PFSK-1 (cell line): ENCODE results near the gene IL1RAPL2.

Source experiments
- FOXP2 ChIP-seq: optimal IDR thresholded peaks from 2 replicates; pipeline ENCODE3; 2011; ENCODE audit warnings: borderline replicate concordance, control low read depth, inconsistent platforms; ENCODE audit not compliant: insufficient read depth; ENCODE audit errors: extremely low read length, extremely low read depth
- POLR2AphosphoS5 ChIP-seq: IDR thresholded peaks from 2 replicates; pipeline ENCODE4 v1.6.1; 2012; ENCODE audit warnings: low read depth, mild to moderate bottlenecking, control low read depth, low read length, moderate library complexity
- SIN3A ChIP-seq: IDR thresholded peaks from 2 replicates; pipeline ENCODE4 v1.6.1; 2012; ENCODE audit warnings: mild to moderate bottlenecking, low read length, moderate library complexity, borderline replicate concordance; ENCODE audit not compliant: insufficient read depth
- TAF1 ChIP-seq: IDR thresholded peaks from 2 replicates; pipeline ENCODE4 v1.6.1; 2012; ENCODE audit warnings: low read length, control low read depth, borderline replicate concordance; ENCODE audit not compliant: insufficient read depth
- TF ChIP-seq, protein P1 (sequence below), 2 experiments: IDR thresholded peaks; 2 replicates each; pipeline versions ENCODE4 v1.6.1 to v1.8.0; 2011 to 2012; ENCODE audit warnings: low read depth in 2 of 2, low read length in 2 of 2, control low read depth in 1 of 2, inconsistent platforms in 1 of 2, mild to moderate bottlenecking in 1 of 2, moderate library complexity in 1 of 2; ENCODE audit not compliant: insufficient read depth in 1 of 2

DNA sequence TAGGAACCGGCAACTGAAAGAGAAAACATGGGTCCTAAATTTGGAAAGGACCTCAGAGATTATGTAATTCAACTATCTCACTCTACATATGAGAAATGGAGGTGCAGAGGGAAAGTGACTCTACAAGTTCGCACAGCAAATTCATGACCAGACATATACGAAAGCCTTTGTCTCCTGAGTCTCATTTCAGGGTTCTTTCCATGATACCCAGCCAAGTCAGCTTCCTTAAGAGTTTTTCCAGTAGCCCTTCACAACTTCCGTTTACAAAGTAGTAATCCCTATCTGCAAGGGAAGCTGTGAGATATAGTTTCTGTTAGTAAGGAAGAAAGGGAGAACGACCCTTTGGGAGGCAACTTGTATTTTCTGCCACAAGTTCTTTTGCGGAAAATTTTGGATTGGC is 543.9 kb downstream of the IL1RAPL2 start:
- TF ChIP-seq TAF1, result no peak
- TF ChIP-seq SIN3A, result no peak
- no peak for TF ChIP-seq POLR2AphosphoS5
- TF ChIP-seq, protein P1, sequence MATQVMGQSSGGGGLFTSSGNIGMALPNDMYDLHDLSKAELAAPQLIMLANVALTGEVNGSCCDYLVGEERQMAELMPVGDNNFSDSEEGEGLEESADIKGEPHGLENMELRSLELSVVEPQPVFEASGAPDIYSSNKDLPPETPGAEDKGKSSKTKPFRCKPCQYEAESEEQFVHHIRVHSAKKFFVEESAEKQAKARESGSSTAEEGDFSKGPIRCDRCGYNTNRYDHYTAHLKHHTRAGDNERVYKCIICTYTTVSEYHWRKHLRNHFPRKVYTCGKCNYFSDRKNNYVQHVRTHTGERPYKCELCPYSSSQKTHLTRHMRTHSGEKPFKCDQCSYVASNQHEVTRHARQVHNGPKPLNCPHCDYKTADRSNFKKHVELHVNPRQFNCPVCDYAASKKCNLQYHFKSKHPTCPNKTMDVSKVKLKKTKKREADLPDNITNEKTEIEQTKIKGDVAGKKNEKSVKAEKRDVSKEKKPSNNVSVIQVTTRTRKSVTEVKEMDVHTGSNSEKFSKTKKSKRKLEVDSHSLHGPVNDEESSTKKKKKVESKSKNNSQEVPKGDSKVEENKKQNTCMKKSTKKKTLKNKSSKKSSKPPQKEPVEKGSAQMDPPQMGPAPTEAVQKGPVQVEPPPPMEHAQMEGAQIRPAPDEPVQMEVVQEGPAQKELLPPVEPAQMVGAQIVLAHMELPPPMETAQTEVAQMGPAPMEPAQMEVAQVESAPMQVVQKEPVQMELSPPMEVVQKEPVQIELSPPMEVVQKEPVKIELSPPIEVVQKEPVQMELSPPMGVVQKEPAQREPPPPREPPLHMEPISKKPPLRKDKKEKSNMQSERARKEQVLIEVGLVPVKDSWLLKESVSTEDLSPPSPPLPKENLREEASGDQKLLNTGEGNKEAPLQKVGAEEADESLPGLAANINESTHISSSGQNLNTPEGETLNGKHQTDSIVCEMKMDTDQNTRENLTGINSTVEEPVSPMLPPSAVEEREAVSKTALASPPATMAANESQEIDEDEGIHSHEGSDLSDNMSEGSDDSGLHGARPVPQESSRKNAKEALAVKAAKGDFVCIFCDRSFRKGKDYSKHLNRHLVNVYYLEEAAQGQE (IDR thresholded peaks at IDR 0.05; ENCODE audit: insufficient read depth in 1 of 2, low read depth in 2 of 2, low read length in 2 of 2), result no peak
- no peak for TF ChIP-seq FOXP2
